ENCODE results near the gene DYNLL2.

DYNLL2 gene

GRCh38 chr17:58049533-58049932, 33.7 kb upstream of the DYNLL2 start:
- FAIRE-seq, result no peak
- TF ChIP-seq TAF1 (IDR thresholded peaks at IDR 0.05; ENCODE audit: low read depth, low read length) (no peak), POU2F2 (IDR thresholded peaks at IDR 0.05; ENCODE audit: low read depth, low read length) (no peak), SPI1 (IDR thresholded peaks at IDR 0.05; ENCODE audit: low read depth, low read length) (no peak), POLR2A (IDR thresholded peaks at IDR 0.05; ENCODE audit: low read depth, low read length) (no peak)
- no peak for DNase-seq (ENCODE audit: insufficient read length, low spot score)

GRCh38 chr17:58050966-58051365, 32.3 kb upstream of the DYNLL2 start:
- FAIRE-seq (no peak), DNase-seq (ENCODE audit: insufficient read length, low spot score) (no peak)
- TF ChIP-seq POLR2AphosphoS5 (IDR thresholded peaks at IDR 0.05; ENCODE audit: low read depth, low read length) (no peak), SPI1 (IDR thresholded peaks at IDR 0.05; ENCODE audit: low read depth, low read length) (no peak), POU2F2 (IDR thresholded peaks at IDR 0.05; ENCODE audit: low read depth, low read length) (no peak), PAX5 (IDR thresholded peaks at IDR 0.05; ENCODE audit: insufficient read depth, low read length, severe bottlenecking) (no peak), TAF1 (IDR thresholded peaks at IDR 0.05; ENCODE audit: low read depth, low read length) (no peak), POLR2A (IDR thresholded peaks at IDR 0.05; ENCODE audit: low read depth, low read length) (no peak)

- no peak for TF ChIP-seq TAF1 (IDR thresholded peaks at IDR 0.05; ENCODE audit: low read depth, low read length)
- TF ChIP-seq PAX5 (IDR thresholded peaks at IDR 0.05; ENCODE audit: insufficient read depth, low read length, severe bottlenecking), result no peak
- no peak for TF ChIP-seq POLR2AphosphoS5 (IDR thresholded peaks at IDR 0.05; ENCODE audit: low read depth, low read length)
- no peak for TF ChIP-seq POLR2A (IDR thresholded peaks at IDR 0.05; ENCODE audit: low read depth, low read length)
- FAIRE-seq (no peak), DNase-seq (ENCODE audit: insufficient read length, low spot score) (no peak)
Observed at GRCh38 chr17:58051468-58051867, 31.8 kb upstream of the DYNLL2 start.

GRCh38 chr17:58052407-58052806, 30.8 kb upstream of the DYNLL2 start:
- no peak for TF ChIP-seq POU2F2 (IDR thresholded peaks at IDR 0.05; ENCODE audit: low read depth, low read length)
- TF ChIP-seq TAF1 (IDR thresholded peaks at IDR 0.05; ENCODE audit: low read depth, low read length), result no peak
- TF ChIP-seq POLR2AphosphoS5 (IDR thresholded peaks at IDR 0.05; ENCODE audit: low read depth, low read length), result no peak
- no peak for TF ChIP-seq POLR2A (IDR thresholded peaks at IDR 0.05; ENCODE audit: low read depth, low read length)
- no peak for TF ChIP-seq PAX5 (IDR thresholded peaks at IDR 0.05; ENCODE audit: insufficient read depth, low read length, severe bottlenecking)
- no peak for TF ChIP-seq SPI1 (IDR thresholded peaks at IDR 0.05; ENCODE audit: low read depth, low read length)
- no peak for FAIRE-seq
- no peak for DNase-seq (ENCODE audit: insufficient read length, low spot score)

GRCh38 chr17:58052945-58053715, 30.1 kb upstream of the DYNLL2 start:
- FAIRE-seq (no peak), DNase-seq (ENCODE audit: insufficient read length, low spot score) (no peak)
- TF ChIP-seq SPI1 (IDR thresholded peaks at IDR 0.05; ENCODE audit: low read depth, low read length) (no peak), POLR2AphosphoS5 (IDR thresholded peaks at IDR 0.05; ENCODE audit: low read depth, low read length) (no peak), TAF1 (IDR thresholded peaks at IDR 0.05; ENCODE audit: low read depth, low read length) (no peak), POLR2A (IDR thresholded peaks at IDR 0.05; ENCODE audit: low read depth, low read length) (no peak), PAX5 (IDR thresholded peaks at IDR 0.05; ENCODE audit: insufficient read depth, low read length, severe bottlenecking) (no peak), POU2F2 (IDR thresholded peaks at IDR 0.05; ENCODE audit: low read depth, low read length) (no peak)

GRCh38 chr17:58054641-58055040, 28.6 kb upstream of the DYNLL2 start:
- no peak for TF ChIP-seq POU2F2 (IDR thresholded peaks at IDR 0.05; ENCODE audit: low read depth, low read length)
- TF ChIP-seq POLR2AphosphoS5 (IDR thresholded peaks at IDR 0.05; ENCODE audit: low read depth, low read length), result no peak
- no peak for TF ChIP-seq POLR2A (IDR thresholded peaks at IDR 0.05; ENCODE audit: low read depth, low read length)
- TF ChIP-seq TAF1 (IDR thresholded peaks at IDR 0.05; ENCODE audit: low read depth, low read length), result no peak
- no peak for TF ChIP-seq PAX5 (IDR thresholded peaks at IDR 0.05; ENCODE audit: insufficient read depth, low read length, severe bottlenecking)
- TF ChIP-seq SPI1 (IDR thresholded peaks at IDR 0.05; ENCODE audit: low read depth, low read length), result no peak
- DNase-seq (ENCODE audit: insufficient read length, low spot score) (no peak), FAIRE-seq (no peak)

- DNase-seq (ENCODE audit: insufficient read length, low spot score) (no peak), FAIRE-seq (no peak)
- TF ChIP-seq POLR2A (IDR thresholded peaks at IDR 0.05; ENCODE audit: low read depth, low read length), result no peak
- TF ChIP-seq POU2F2 (IDR thresholded peaks at IDR 0.05; ENCODE audit: low read depth, low read length), result no peak
- TF ChIP-seq TAF1 (IDR thresholded peaks at IDR 0.05; ENCODE audit: low read depth, low read length), result no peak
- TF ChIP-seq SPI1 (IDR thresholded peaks at IDR 0.05; ENCODE audit: low read depth, low read length), result no peak
- no peak for TF ChIP-seq POLR2AphosphoS5 (IDR thresholded peaks at IDR 0.05; ENCODE audit: low read depth, low read length)
- no peak for TF ChIP-seq PAX5 (IDR thresholded peaks at IDR 0.05; ENCODE audit: insufficient read depth, low read length, severe bottlenecking)
Observed at GRCh38 chr17:58056476-58056875, 26.7 kb upstream of the DYNLL2 start.

GRCh38 chr17:58059141-58059540, 24.1 kb upstream of the DYNLL2 start:
- no peak for FAIRE-seq
- TF ChIP-seq POLR2AphosphoS5 (IDR thresholded peaks at IDR 0.05; ENCODE audit: low read depth, low read length) (no peak), TAF1 (IDR thresholded peaks at IDR 0.05; ENCODE audit: low read depth, low read length) (no peak), POU2F2 (IDR thresholded peaks at IDR 0.05; ENCODE audit: low read depth, low read length) (no peak), POLR2A (IDR thresholded peaks at IDR 0.05; ENCODE audit: low read depth, low read length) (no peak), PAX5 (IDR thresholded peaks at IDR 0.05; ENCODE audit: insufficient read depth, low read length, severe bottlenecking) (no peak), SPI1 (IDR thresholded peaks at IDR 0.05; ENCODE audit: low read depth, low read length) (no peak)
- DNase-seq (ENCODE audit: insufficient read length, low spot score), result no peak

- DNase-seq (ENCODE audit: insufficient read length, low spot score) (no peak), FAIRE-seq (no peak)
- TF ChIP-seq POLR2AphosphoS5 (IDR thresholded peaks at IDR 0.05; ENCODE audit: low read depth, low read length) (no peak), POU2F2 (IDR thresholded peaks at IDR 0.05; ENCODE audit: low read depth, low read length) (no peak), TAF1 (IDR thresholded peaks at IDR 0.05; ENCODE audit: low read depth, low read length) (no peak), POLR2A (IDR thresholded peaks at IDR 0.05; ENCODE audit: low read depth, low read length) (no peak), SPI1 (IDR thresholded peaks at IDR 0.05; ENCODE audit: low read depth, low read length) (no peak), PAX5 (IDR thresholded peaks at IDR 0.05; ENCODE audit: insufficient read depth, low read length, severe bottlenecking) (no peak)
Observed at GRCh38 chr17:58060596-58061191, 22.5 kb upstream of the DYNLL2 start.

All from GM12891 (cell line).